Posterior vena cava (tissue), 2 donors: ENCODE data around the gene ZNF343. TPM values are rescaled to one million over a fixed set of nuclear protein-coding genes. Genes with fewer than 3 reads are reported as not detected.
"Not testable (repeated sequence)": the region's sequence is repeated elsewhere in the genome, so short reads cannot be mapped to it uniquely, and the experiment has no call there.

Source experiments
- DNase-seq: peaks from one replicate; pipeline ENCODE4 v3.0.0-alpha.2; 2020; ENCODE audit warnings: low spot score
- intact Hi-C, 2 donors: fragments of 100-400 bp; cut with DNase I; formaldehyde crosslinking; loops; one replicate each; pipeline versions ENCODE4 v1.14.1 to v1.14.2; 2022 to 2023
- total RNA-seq, 2 donors: library from RNA; stranded (reverse); fragmentation: NEBNext Ultra II Directional; extraction: Animal tissue kit (Norgen Biotek cat#: 25700); gene quantifications; one replicate each; pipeline ENCODE4 v1.2.1, GENCODE V29; 2021
- donor health status: DM: yes; HTN: yes; CAD: no.
- donor health status: DM: yes; HTN: yes; CAD: no.

ZNF343 gene
- total RNA-seq, 2 donors from 2014 or later: 9.5 to 10.0 TPM

- intact Hi-C loops: loop anchor here (5.0 to 10.0 kb wide), 2 partner anchors 123 to 131 kb away; partner anchors contain the start of gene NOP56 (in 1 of the 2)
- peak; percentile 97 for DNase-seq
These were observed 15.4 kb upstream of the ZNF343 start for GRCh38 chr20:2523919-2524708.

- intact Hi-C loops: loop anchor here (5.0 to 10.0 kb wide), 2 partner anchors 124 to 132 kb away; partner anchors contain the start of gene NOP56 (in 1 of the 2)
- DNase-seq: not testable (repeated sequence)
These were observed 14.2 kb upstream of the ZNF343 start for GRCh38 chr20:2522826-2523429.

GRCh38 chr20:2521369-2522305 is 12.9 kb upstream of the ZNF343 start:
- intact Hi-C loops: loop anchor here (5.0 to 10.0 kb wide), 2 partner anchors 126 to 133 kb away; partner anchors contain the start of gene NOP56 (in 1 of the 2)
- peak; percentile 78 for DNase-seq

GRCh38 chr20:2520617-2521016 is 11.9 kb upstream of the ZNF343 start:
- intact Hi-C loops: loop anchor here (5.0 to 10.0 kb wide), 2 partner anchors 127 to 134 kb away; partner anchors contain the start of gene NOP56 (in 1 of the 2)

GRCh38 chr20:2519115-2519809 is 10.5 kb upstream of the ZNF343 start:
- no peak for DNase-seq
- intact Hi-C loops: no loop called here

More at GRCh38 chr20:2520617-2521016, 11.9 kb upstream of the ZNF343 start:
- DNase-seq: peak; percentile 32

- intact Hi-C loops: no loop called here
- no peak for DNase-seq
These were observed 9.8 kb upstream of the ZNF343 start for GRCh38 chr20:2518558-2518957.

- DNase-seq: no peak
- intact Hi-C loops: no loop called here
These were observed 9.4 kb upstream of the ZNF343 start for GRCh38 chr20:2518096-2518495.

GRCh38 chr20:2516399-2516798 is 7.7 kb upstream of the ZNF343 start:
- intact Hi-C loops: no loop called here
- no peak for DNase-seq

- DNase-seq: no peak
- intact Hi-C loops: no loop called here
These were observed 6.5 kb upstream of the ZNF343 start for GRCh38 chr20:2515203-2515602.

GRCh38 chr20:2509794-2510193 is 1.1 kb upstream of the ZNF343 start:
- intact Hi-C loops: no loop called here
- no peak for DNase-seq

- peak; percentile 66 for DNase-seq
- intact Hi-C loops: no loop called here
These were observed 710 bp upstream of the ZNF343 start for GRCh38 chr20:2509468-2509781.

- intact Hi-C loops: no loop called here
- peak; percentile 80 for DNase-seq
These were observed 662 bp downstream of the ZNF343 start for GRCh38 chr20:2507875-2508630.

- no peak for DNase-seq
- intact Hi-C loops: no loop called here
These were observed 1.3 kb downstream of the ZNF343 start for GRCh38 chr20:2507464-2507863.

GRCh38 chr20:2506426-2506825 is 2.3 kb downstream of the ZNF343 start:
- intact Hi-C loops: not testable (repeated sequence)

GRCh38 chr20:2504803-2505202 is 3.9 kb downstream of the ZNF343 start:
- DNase-seq, intact Hi-C loops: not testable (repeated sequence)

More at GRCh38 chr20:2506426-2506825, 2.3 kb downstream of the ZNF343 start:
- DNase-seq: not testable (repeated sequence)

GRCh38 chr20:2502808-2503384 is 5.8 kb downstream of the ZNF343 start:
- intact Hi-C loops, DNase-seq: not testable (repeated sequence)

- DNase-seq: no peak
- intact Hi-C loops: no loop called here
These were observed 23.1 kb downstream of the ZNF343 start for GRCh38 chr20:2485661-2486060.

- no peak for DNase-seq
- intact Hi-C loops: no loop called here
These were observed 23.6 kb downstream of the ZNF343 start for GRCh38 chr20:2485080-2485479.
